K562 (cell line): ENCODE results near the gene PDE11A. TPM values are rescaled to one million over a fixed set of nuclear protein-coding genes. Genes with fewer than 3 reads are reported as not detected.
A peak's percentile ranks its signal among the peaks of the same experiment; 100 is the strongest.

Experiments used
- CHCHD3 ChIP-seq: fragments of 250-450 bp; sonication (Bioruptor Pico); IDR thresholded peaks from 2 replicates; pipeline ENCODE4 v2.1.2; 2022; ENCODE audit warnings: mild to moderate bottlenecking
- CREB1 ChIP-seq, 2 experiments: sonication (generic) in 1 of 2; formaldehyde crosslinking in 1 of 2; IDR thresholded peaks; 2 replicates each; pipeline versions ENCODE4 v1.6.1 to v1.8.0; 2012 to 2022; ENCODE audit warnings: inconsistent platforms in 1 of 2, mild to moderate bottlenecking in 1 of 2, missing genetic modification reagents in 1 of 2, moderate library complexity in 1 of 2
- ERF ChIP-seq: fragments of 450-650 bp; formaldehyde crosslinking; IDR thresholded peaks from 2 replicates; pipeline ENCODE4 v1.4.0; 2020; ENCODE audit warnings: mild to moderate bottlenecking, mixed read lengths
- EWSR1 ChIP-seq: fragments of 450-650 bp; IDR thresholded peaks from 2 replicates; pipeline ENCODE4 v1.6.1; 2018; ENCODE audit warnings: borderline replicate concordance, mild to moderate bottlenecking, low read depth, moderate library complexity; ENCODE audit not compliant: partially characterized antibody
- FOS ChIP-seq: IDR thresholded peaks from 3 replicates; pipeline ENCODE4 v1.6.1; 2011; ENCODE audit not compliant: insufficient read length; ENCODE audit errors: extremely low read depth
- HDGF ChIP-seq: fragments of 450-650 bp; IDR thresholded peaks from 2 replicates; pipeline ENCODE4 v1.6.1; 2016
- KDM4B ChIP-seq, 2 experiments: fragments of 450-650 bp in 1 of 2; sonication (generic) in 1 of 2; IDR thresholded peaks; 2 replicates each; pipeline ENCODE4 v1.6.1; 2016 to 2017; ENCODE audit warnings: borderline replicate concordance in 2 of 2, antibody characterized with exemption in 1 of 2, low read depth in 1 of 2, mild to moderate bottlenecking in 1 of 2
- MEF2A ChIP-seq: IDR thresholded peaks from 2 replicates; pipeline ENCODE4 v1.6.1; 2011; ENCODE audit warnings: low read depth, mild to moderate bottlenecking, low read length, moderate library complexity; ENCODE audit not compliant: control insufficient read depth
- MYC ChIP-seq, 2 experiments: fragments of 250-450 bp in 1 of 2; sonication (Bioruptor Pico) in 1 of 2; IDR thresholded peaks; 2 replicates each; pipeline versions ENCODE4 v1.5.1 to v1.6.1; 2012 to 2021; ENCODE audit warnings: low read depth in 2 of 2, borderline replicate concordance in 1 of 2, improper control_type of control experiment in 1 of 2, low read length in 1 of 2, mild to moderate bottlenecking in 1 of 2, moderate library complexity in 1 of 2
- NCOA6 ChIP-seq: fragments of 450-650 bp; IDR thresholded peaks from 2 replicates; pipeline ENCODE4 v1.6.1; 2017; ENCODE audit warnings: mild to moderate bottlenecking
- NFIX ChIP-seq: fragments of 250-450 bp; sonication (Bioruptor Pico); IDR thresholded peaks from 2 replicates; pipeline ENCODE4 v1.4.0; 2020; ENCODE audit warnings: low read depth, mild to moderate bottlenecking, moderate library complexity
- NR2C2 ChIP-seq, 2 experiments: fragments of 200-800 bp in 1 of 2; sonication (Bioruptor generic) in 1 of 2; sonication (generic) in 1 of 2; formaldehyde crosslinking in 1 of 2; IDR thresholded peaks; 2 replicates each; pipeline versions ENCODE4 v1.6.1 to v1.8.0; 2016 to 2022; ENCODE audit warnings: mild to moderate bottlenecking in 1 of 2, missing compliant biosample characterization in 1 of 2, missing genetic modification characterization in 1 of 2, missing genetic modification reagents in 1 of 2
- NR4A1 ChIP-seq, 2 experiments: fragments of 250-450 bp in 1 of 2; fragments of 450-650 bp in 1 of 2; sonication (Bioruptor Pico) in 1 of 2; IDR thresholded peaks; 2 replicates each; pipeline versions ENCODE4 v1.4.0 to v1.6.1; 2016 to 2020; ENCODE audit warnings: mild to moderate bottlenecking in 2 of 2, missing compliant biosample characterization in 1 of 2, missing genetic modification characterization in 1 of 2, moderate library complexity in 1 of 2
- NUFIP1 ChIP-seq: fragments of 450-650 bp; IDR thresholded peaks from 2 replicates; pipeline ENCODE4 v1.6.1; 2018; ENCODE audit not compliant: partially characterized antibody
- POU5F1 ChIP-seq: fragments of 150-350 bp; IDR thresholded peaks from 2 replicates; pipeline ENCODE4 v1.6.1; 2014; ENCODE audit warnings: borderline replicate concordance, low read length, low read depth, mild to moderate bottlenecking; ENCODE audit not compliant: partially characterized antibody
- SAFB2 ChIP-seq: fragments of 200-400 bp; formaldehyde crosslinking; IDR thresholded peaks from 2 replicates; pipeline ENCODE4 v1.6.1; 2018; ENCODE audit warnings: borderline replicate concordance, low read length, low read depth, moderate library complexity; ENCODE audit not compliant: severe bottlenecking
- SMARCB1 ChIP-seq: IDR thresholded peaks from 2 replicates; pipeline ENCODE4 v1.6.1; 2011; ENCODE audit warnings: improper control_type of control experiment, low read depth; ENCODE audit not compliant: insufficient read length
- SOX6 ChIP-seq: fragments of 450-650 bp; IDR thresholded peaks from 2 replicates; pipeline ENCODE4 v1.6.1; 2014; ENCODE audit warnings: mild to moderate bottlenecking
- TFAM ChIP-seq: fragments of 250-450 bp; sonication (Bioruptor Pico); conservative IDR thresholded peaks from 2 replicates; pipeline ENCODE4 v1.5.0; 2021; ENCODE audit warnings: mild to moderate bottlenecking, moderate library complexity
- THRAP3 ChIP-seq: fragments of 450-650 bp; IDR thresholded peaks from 2 replicates; pipeline ENCODE4 v1.6.1; 2016; ENCODE audit warnings: mild to moderate bottlenecking, inconsistent platforms, borderline replicate concordance
- ZNF696 ChIP-seq: fragments of 250-450 bp; sonication (Bioruptor Pico); conservative IDR thresholded peaks from 2 replicates; pipeline ENCODE4 v1.4.0; 2020; ENCODE audit warnings: mild to moderate bottlenecking, moderate library complexity
- polyA plus RNA-seq, 8 experiments: library from polyadenylated mRNA; depleted of rRNA in 4 of 8; stranded (reverse) in 5 of 8; unstranded in 3 of 8; fragments of >200 nt; fragmentation: Nextera tagmentation in 2 of 8; fragmentation: Illumina TruSeq in 1 of 8; extraction: Ambion mirVana in 2 of 8; extraction: Trizol in 1 of 8; gene quantifications; 2 replicates each; pipeline versions ENCODE4 v1.2.1 to v1.2.3, GENCODE V29; 2011 to 2014; ENCODE audit warnings: inconsistent platforms in 1 of 8, missing spikeins in 1 of 8
- total RNA-seq, 7 experiments: library from RNA; depleted of rRNA in 6 of 7; stranded (reverse); fragments of >200 nt in 6 of 7; fragmentation: Illumina TruSeq in 2 of 7; extraction: Trizol in 2 of 7; gene quantifications; 2 replicates each; pipeline versions ENCODE4 v1.2.1 to v1.2.3, GENCODE V29; 2011 to 2021; ENCODE audit warnings: low replicate concordance in 1 of 7
- TF ChIP-seq, protein P1 (sequence below), 2 experiments: fragments of 200-800 bp in 1 of 2; sonication (Bioruptor generic) in 1 of 2; sonication (generic) in 1 of 2; formaldehyde crosslinking in 1 of 2; IDR thresholded peaks in 1 of 2; conservative IDR thresholded peaks in 1 of 2; 2 replicates each; pipeline versions ENCODE4 v1.5.0 to v1.6.1; 2016 to 2020; ENCODE audit warnings: missing compliant biosample characterization in 1 of 2, missing genetic modification characterization in 1 of 2, missing genetic modification reagents in 1 of 2
- TF ChIP-seq, protein P2 (sequence below): IDR thresholded peaks from 2 replicates; pipeline ENCODE4 v1.6.1; 2011; ENCODE audit warnings: borderline replicate concordance, low read depth, mild to moderate bottlenecking, moderate library complexity, low read length; ENCODE audit not compliant: insufficient read depth, poor library complexity, severe bottlenecking

Gene PDE11A
- total and polyA plus RNA-seq, 9 of the 15 experiments (the other 6 are each of a cell fraction or from before 2014, with no cell fraction given), result 3.2 to 22.1 (median 5.7) TPM

DNA sequence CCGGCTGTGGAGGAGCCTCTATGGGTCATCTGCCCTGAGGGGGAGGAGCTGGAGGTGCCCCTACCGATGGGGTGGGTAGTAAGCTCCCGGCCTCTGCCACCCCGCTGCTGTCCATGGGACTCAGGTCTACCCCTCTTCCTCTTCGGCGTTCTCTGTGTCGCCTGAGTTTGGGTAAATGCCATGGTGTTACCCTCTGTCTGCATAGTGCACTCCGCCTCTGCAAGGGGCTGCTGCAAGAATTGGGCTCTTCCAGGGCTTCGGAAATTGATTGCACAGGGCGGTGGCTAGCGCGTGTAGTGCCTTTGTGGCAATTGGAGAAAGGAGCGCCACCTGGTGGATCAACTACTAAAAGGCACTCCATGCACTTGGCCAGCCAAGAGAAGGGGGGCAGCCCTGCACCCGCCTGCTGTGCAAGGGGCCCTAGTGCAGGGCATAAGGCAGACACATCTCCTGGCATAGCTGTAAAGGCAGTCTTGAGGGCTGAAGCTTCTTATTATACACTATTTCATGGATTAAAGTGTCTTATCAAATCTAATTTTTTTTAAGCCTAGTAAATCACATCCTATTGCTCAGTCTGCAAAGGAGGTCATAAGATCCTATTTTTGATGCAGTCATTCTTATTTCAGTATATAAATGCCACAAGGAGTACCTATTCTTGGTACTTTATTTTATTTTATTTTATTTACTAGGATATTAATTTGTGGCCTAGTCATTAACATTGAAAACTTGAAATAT lies 308.9 kb downstream of the PDE11A start (continued):
- TF ChIP-seq, protein P1, sequence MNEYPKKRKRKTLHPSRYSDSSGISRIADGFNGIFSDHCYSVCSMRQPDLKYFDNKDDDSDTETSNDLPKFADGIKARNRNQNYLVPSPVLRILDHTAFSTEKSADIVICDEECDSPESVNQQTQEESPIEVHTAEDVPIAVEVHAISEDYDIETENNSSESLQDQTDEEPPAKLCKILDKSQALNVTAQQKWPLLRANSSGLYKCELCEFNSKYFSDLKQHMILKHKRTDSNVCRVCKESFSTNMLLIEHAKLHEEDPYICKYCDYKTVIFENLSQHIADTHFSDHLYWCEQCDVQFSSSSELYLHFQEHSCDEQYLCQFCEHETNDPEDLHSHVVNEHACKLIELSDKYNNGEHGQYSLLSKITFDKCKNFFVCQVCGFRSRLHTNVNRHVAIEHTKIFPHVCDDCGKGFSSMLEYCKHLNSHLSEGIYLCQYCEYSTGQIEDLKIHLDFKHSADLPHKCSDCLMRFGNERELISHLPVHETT (CRISPR knock-in tag; conservative IDR thresholded peaks at IDR 0.05 in 1 of 2, IDR thresholded peaks at IDR 0.05 in 1 of 2), result no peak
- TF ChIP-seq EWSR1 (no peak), POU5F1 (peak; percentile 12), KDM4B (IDR thresholded peaks at IDR 0.05; ENCODE audit: borderline replicate concordance in 2 of 2, low read depth in 1 of 2) (no peak), CHCHD3 (CRISPR knock-in tag) (no peak), ERF (no peak), FOS (no peak), ZNF696 (CRISPR knock-in tag) (no peak), NUFIP1 (no peak), MYC (IDR thresholded peaks at IDR 0.05; ENCODE audit: low read depth, low read length) (peak; percentile 78; the same call in 1 of the 2 replicates), MYC (CRISPR knock-in tag; IDR thresholded peaks at IDR 0.05; ENCODE audit: borderline replicate concordance, low read depth) (no peak), NFIX (CRISPR knock-in tag) (no peak), NR2C2 (CRISPR knock-in tag; IDR thresholded peaks at IDR 0.05) (0 out of 2 replicates have a peak, but pooled peaks have one; percentile 38), NR2C2 (tag; IDR thresholded peaks at IDR 0.05) (no peak), SOX6 (peak; percentile 44), MEF2A (no peak), NR4A1 (CRISPR knock-in tag; IDR thresholded peaks at IDR 0.05) (no peak), NR4A1 (tag; IDR thresholded peaks at IDR 0.05) (no peak), TFAM (CRISPR knock-in tag) (no peak), HDGF (no peak), SAFB2 (no peak), SMARCB1 (no peak), CREB1 (IDR thresholded peaks at IDR 0.05) (no peak), CREB1 (CRISPR knock-in tag; IDR thresholded peaks at IDR 0.05) (peak; percentile 33; the same call in 1 of the 2 replicates), THRAP3 (no peak), NCOA6 (no peak)
- TF ChIP-seq, protein P2, sequence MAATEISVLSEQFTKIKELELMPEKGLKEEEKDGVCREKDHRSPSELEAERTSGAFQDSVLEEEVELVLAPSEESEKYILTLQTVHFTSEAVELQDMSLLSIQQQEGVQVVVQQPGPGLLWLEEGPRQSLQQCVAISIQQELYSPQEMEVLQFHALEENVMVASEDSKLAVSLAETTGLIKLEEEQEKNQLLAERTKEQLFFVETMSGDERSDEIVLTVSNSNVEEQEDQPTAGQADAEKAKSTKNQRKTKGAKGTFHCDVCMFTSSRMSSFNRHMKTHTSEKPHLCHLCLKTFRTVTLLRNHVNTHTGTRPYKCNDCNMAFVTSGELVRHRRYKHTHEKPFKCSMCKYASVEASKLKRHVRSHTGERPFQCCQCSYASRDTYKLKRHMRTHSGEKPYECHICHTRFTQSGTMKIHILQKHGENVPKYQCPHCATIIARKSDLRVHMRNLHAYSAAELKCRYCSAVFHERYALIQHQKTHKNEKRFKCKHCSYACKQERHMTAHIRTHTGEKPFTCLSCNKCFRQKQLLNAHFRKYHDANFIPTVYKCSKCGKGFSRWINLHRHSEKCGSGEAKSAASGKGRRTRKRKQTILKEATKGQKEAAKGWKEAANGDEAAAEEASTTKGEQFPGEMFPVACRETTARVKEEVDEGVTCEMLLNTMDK, result no peak
